Liver (tissue), 9 donors: Measurements from ENCODE around the gene PPP4C. TPM values are rescaled to one million over a fixed set of nuclear protein-coding genes. Genes with fewer than 3 reads are reported as not detected.

Source experiments
- DNase-seq: peaks from one replicate; pipeline ENCODE4 v3.0.0-alpha.2; 2017; ENCODE audit warnings: low spot score
- H3K27ac ChIP-seq, 2 donors: one replicate each; pipeline ENCODE4 v1.7.0; 2013; ENCODE audit warnings: inconsistent platforms in 2 of 2, low read length in 2 of 2, control low read depth in 1 of 2, low read depth in 1 of 2, mild to moderate bottlenecking in 1 of 2
- H3K27me3 ChIP-seq, 4 donors: one replicate each; pipeline versions ENCODE4 v1.6.1 to v1.7.0; 2013; ENCODE audit warnings: low read length in 3 of 4, inconsistent platforms in 1 of 4, mild to moderate bottlenecking in 1 of 4, moderate library complexity in 1 of 4; ENCODE audit not compliant: control insufficient read depth in 4 of 4, insufficient read depth in 4 of 4
- H3K36me3 ChIP-seq, 4 donors: one replicate each; pipeline versions ENCODE4 v1.6.1 to v1.7.0; 2013; ENCODE audit warnings: low read length in 3 of 4, mild to moderate bottlenecking in 3 of 4, low read depth in 1 of 4, moderate library complexity in 1 of 4; ENCODE audit not compliant: control insufficient read depth in 4 of 4, insufficient read depth in 3 of 4
- H3K4me1 ChIP-seq, 4 donors: one replicate each; pipeline versions ENCODE4 v1.6.1 to v1.7.0; 2013; ENCODE audit warnings: low read length in 3 of 4, mild to moderate bottlenecking in 3 of 4, moderate library complexity in 1 of 4; ENCODE audit not compliant: control insufficient read depth in 4 of 4, insufficient read depth in 4 of 4
- H3K4me3 ChIP-seq, 3 donors: one replicate each; pipeline versions ENCODE4 v1.6.1 to v1.7.0; 2013; ENCODE audit warnings: low read length in 3 of 3, control low read depth in 1 of 3, low read depth in 1 of 3, mild to moderate bottlenecking in 1 of 3
- H3K9ac ChIP-seq, 2 donors: one replicate each; pipeline ENCODE4 v1.7.0; 2013; ENCODE audit warnings: low read length in 2 of 2, mild to moderate bottlenecking in 2 of 2, moderate library complexity in 2 of 2, control low read depth in 1 of 2, low read depth in 1 of 2
- H3K9me3 ChIP-seq, 4 donors: one replicate each; pipeline versions ENCODE4 v1.6.1 to v1.7.0; 2013; ENCODE audit warnings: low read length in 3 of 4; ENCODE audit not compliant: control insufficient read depth in 4 of 4
- ATF3 ChIP-seq: IDR thresholded peaks from 2 replicates; pipeline ENCODE4 v1.6.1; 2016; ENCODE audit warnings: antibody characterized with exemption
- CTCF ChIP-seq: fragments of 150-350 bp; IDR thresholded peaks from 2 replicates; pipeline ENCODE4 v1.5.1; 2017; ENCODE audit warnings: improper control_type of control experiment, low read depth, low read length; ENCODE audit not compliant: missing input control
- EGR1 ChIP-seq, 2 donors: IDR thresholded peaks; 2 replicates each; pipeline ENCODE4 v1.6.1; 2016 to 2018; ENCODE audit warnings: antibody characterized with exemption in 2 of 2, low read depth in 2 of 2
- FOXA2 ChIP-seq: IDR thresholded peaks from 2 replicates; pipeline ENCODE4 v1.6.1; 2016; ENCODE audit warnings: antibody characterized with exemption
- GABPA ChIP-seq, 2 donors: IDR thresholded peaks in 1 of 2; conservative IDR thresholded peaks in 1 of 2; 2 replicates each; pipeline ENCODE4 v1.6.1; 2016; ENCODE audit warnings: antibody characterized with exemption in 2 of 2, mild to moderate bottlenecking in 1 of 2, moderate library complexity in 1 of 2
- HNF4A ChIP-seq, 2 donors: conservative IDR thresholded peaks; 2 replicates each; pipeline ENCODE4 v1.6.1; 2016; ENCODE audit warnings: antibody characterized with exemption in 2 of 2, mild to moderate bottlenecking in 2 of 2
- HNF4G ChIP-seq: IDR thresholded peaks from 2 replicates; pipeline ENCODE4 v1.6.1; 2016; ENCODE audit warnings: antibody characterized with exemption
- JUND ChIP-seq, 2 donors: IDR thresholded peaks; 2 replicates each; pipeline ENCODE4 v1.6.1; 2016; ENCODE audit warnings: antibody characterized with exemption in 2 of 2
- MAX ChIP-seq: IDR thresholded peaks from 2 replicates; pipeline ENCODE4 v1.6.1; 2016; ENCODE audit warnings: antibody characterized with exemption
- NR2F2 ChIP-seq: IDR thresholded peaks from 2 replicates; pipeline ENCODE4 v1.6.1; 2016; ENCODE audit warnings: antibody characterized with exemption
- RAD21 ChIP-seq, 2 donors: IDR thresholded peaks; 2 replicates each; pipeline ENCODE4 v1.6.1; 2016; ENCODE audit warnings: antibody characterized with exemption in 2 of 2, mild to moderate bottlenecking in 2 of 2
- REST ChIP-seq: IDR thresholded peaks from 2 replicates; pipeline ENCODE4 v1.6.1; 2016; ENCODE audit warnings: antibody characterized with exemption, mild to moderate bottlenecking
- RXRA ChIP-seq, 2 donors: IDR thresholded peaks; 2 replicates each; pipeline ENCODE4 v1.6.1; 2017 to 2018; ENCODE audit warnings: antibody characterized with exemption in 2 of 2, mild to moderate bottlenecking in 1 of 2
- SP1 ChIP-seq: IDR thresholded peaks from 2 replicates; pipeline ENCODE4 v1.6.1; 2018; ENCODE audit warnings: antibody characterized with exemption, mild to moderate bottlenecking
- WGBS: extraction: QIAGEN DNeasy Blood & Tissue Kit; methylation state at CpG from one replicate; pipeline ENCODE4 v1.1.7; 2013; 5-methylcytosine and 5-hydroxymethylcytosine counted together
- polyA plus RNA-seq, 2 donors: library from polyadenylated mRNA; stranded (reverse) in 1 of 2; unstranded in 1 of 2; fragments of 200-250 nt in 1 of 2; fragments of >200 nt in 1 of 2; fragmentation: Nextera tagmentation in 1 of 2; extraction: Ambion mirVana in 1 of 2; gene quantifications; one replicate each; pipeline versions ENCODE4 v1.2.1 to v1.2.3, GENCODE V29; 2013 to 2015
- total RNA-seq, 2 donors: library from RNA; depleted of rRNA; stranded (reverse); fragments of >200 nt; gene quantifications; one replicate each; pipeline ENCODE4 v1.2.3, GENCODE V29; 2014
- donor health status: healthy.
- donor health status: healthy.
- donor health status: healthy.
- donor health status: healthy.
- donor health status: healthy.

Gene PPP4C
- total and polyA plus RNA-seq, 4 donors, result 49.7 to 79.6 (median 62.5) TPM

- no peak overlapping the region for H3K27ac ChIP-seq
- H3K4me1 ChIP-seq, result peaks cover 4 to 13% (median 8%) of the 10 kb centered on the region in 4 donors
These were observed 43.6 kb downstream of the PPP4C start for GRCh38 chr16:30119428-30119827.

GRCh38 chr16:30120340-30121105 lies 44.7 kb downstream of the PPP4C start:
- 90% methylated on average over 3 of the region's 3 CpGs for WGBS
- H3K36me3 ChIP-seq, result peaks cover 1 to 12% (median 5%) of the 10 kb centered on the region in 4 donors
- DNase-seq, result no peak
- TF ChIP-seq NR2F2, result no peak
- no peak for TF ChIP-seq REST
- no peak for TF ChIP-seq RAD21 (IDR thresholded peaks at IDR 0.05)
- TF ChIP-seq EGR1 (IDR thresholded peaks at IDR 0.05; ENCODE audit: low read depth in 2 of 2), result no peak
- no peak for TF ChIP-seq SP1
- TF ChIP-seq MAX, result no peak
- TF ChIP-seq ATF3, result no peak
- TF ChIP-seq RXRA (IDR thresholded peaks at IDR 0.05), result no peak

More at GRCh38 chr16:30119428-30119827, 43.6 kb downstream of the PPP4C start:
- Histone ChIP-seq H3K9me3 (no peaks in the 10 kb centered on the region), H3K9ac (no peak overlapping the region), H3K27me3 (no peaks in the 10 kb centered on the region), H3K4me3 (no peak overlapping the region), H3K36me3 (peaks cover 1 to 15% (median 5%) of the 10 kb centered on the region in 4 donors)
- no peak for TF ChIP-seq HNF4G
- TF ChIP-seq HNF4A (conservative IDR thresholded peaks at IDR 0.05), result no peak
- no peak for TF ChIP-seq RAD21 (IDR thresholded peaks at IDR 0.05)
- no peak for TF ChIP-seq EGR1 (IDR thresholded peaks at IDR 0.05; ENCODE audit: low read depth in 2 of 2)
- no peak for TF ChIP-seq REST
- no peak for TF ChIP-seq JUND (IDR thresholded peaks at IDR 0.05)
- no peak for TF ChIP-seq ATF3
- TF ChIP-seq GABPA (IDR thresholded peaks at IDR 0.05 in 1 of 2, conservative IDR thresholded peaks at IDR 0.05 in 1 of 2), result no peak
- TF ChIP-seq CTCF, result no peak
- no peak for TF ChIP-seq FOXA2
- WGBS, result 95% methylated on average over 2 of the region's 2 CpGs
- DNase-seq, result no peak

More at GRCh38 chr16:30120340-30121105, 44.7 kb downstream of the PPP4C start:
- no peaks in the 10 kb centered on the region for H3K9me3 ChIP-seq
- H3K27ac ChIP-seq, result no peak overlapping the region
- no peak overlapping the region for H3K9ac ChIP-seq
- no peaks in the 10 kb centered on the region for H3K27me3 ChIP-seq
- H3K4me3 ChIP-seq, result no peak overlapping the region
- H3K4me1 ChIP-seq, result peaks cover 4 to 13% (median 8%) of the 10 kb centered on the region in 4 donors
